Activated B cell treated with CpG ODN at 0.5 μM for 24 hours (primary cell): Measurements from ENCODE around the gene C2orf68. TPM values are rescaled to one million over a fixed set of nuclear protein-coding genes. Genes with fewer than 3 reads are reported as not detected.

Experiments used
- ATAC-seq: fragments of 200-7000 bp; cut with Tn5 transposase; one replicate; pipeline ENCODE4 v1.10.0; 2021; ENCODE audit warnings: low read depth, mild to moderate bottlenecking, moderate library complexity
- CTCF ChIA-PET: fragments of 350-600 bp; sonication (Branson Sonifier 250); formaldehyde crosslinking; loops from one replicate; lab custom pipeline; 2021; ENCODE audit warnings: antibody characterized with exemption; lab: Charles Lee
- POLR2A ChIA-PET: fragments of 350-600 bp; sonication (Branson Sonifier 250); formaldehyde crosslinking; loops from one replicate; lab custom pipeline; 2021; ENCODE audit warnings: antibody characterized with exemption; lab: Charles Lee
- DNase-seq: peaks from one replicate; pipeline ENCODE4 v3.0.0; 2022
- H3K27ac Mint-ChIP-seq: one replicate; pipeline ENCODE4 v1.8.0; 2020; ENCODE audit warnings: mixed read lengths
- H3K27me3 Mint-ChIP-seq: one replicate; pipeline ENCODE4 v1.8.0; 2021; ENCODE audit warnings: mixed read lengths
- H3K36me3 Mint-ChIP-seq: one replicate; pipeline ENCODE4 v1.8.0; 2021; ENCODE audit warnings: low read depth, mixed read lengths
- H3K4me1 Mint-ChIP-seq: one replicate; pipeline ENCODE4 v1.8.0; 2021; ENCODE audit warnings: mixed read lengths
- H3K4me3 Mint-ChIP-seq: one replicate; pipeline ENCODE4 v1.8.0; 2020; ENCODE audit warnings: mild to moderate bottlenecking, mixed read lengths
- H3K9me3 Mint-ChIP-seq: one replicate; pipeline ENCODE4 v1.8.0; 2020; ENCODE audit warnings: mixed read lengths
- intact Hi-C: fragments of 100-400 bp; cut with micrococcal nuclease; formaldehyde crosslinking; loops from one replicate; pipeline ENCODE4 v1.15.1; 2024
- total RNA-seq: library from RNA; stranded (reverse); gene quantifications from 2 replicates; pipeline ENCODE4 v1.2.3, GENCODE V29; 2022
- TF ChIP-seq, protein P1 (sequence below): fragments of 200-600 bp; IDR thresholded peaks from one replicate; pipeline ENCODE4 v1.8.0; 2022; ENCODE audit warnings: antibody characterized with exemption, mild to moderate bottlenecking

C2orf68 gene
- total RNA-seq, 1 donor from 2014 or later, result 61.5 TPM

DNA sequence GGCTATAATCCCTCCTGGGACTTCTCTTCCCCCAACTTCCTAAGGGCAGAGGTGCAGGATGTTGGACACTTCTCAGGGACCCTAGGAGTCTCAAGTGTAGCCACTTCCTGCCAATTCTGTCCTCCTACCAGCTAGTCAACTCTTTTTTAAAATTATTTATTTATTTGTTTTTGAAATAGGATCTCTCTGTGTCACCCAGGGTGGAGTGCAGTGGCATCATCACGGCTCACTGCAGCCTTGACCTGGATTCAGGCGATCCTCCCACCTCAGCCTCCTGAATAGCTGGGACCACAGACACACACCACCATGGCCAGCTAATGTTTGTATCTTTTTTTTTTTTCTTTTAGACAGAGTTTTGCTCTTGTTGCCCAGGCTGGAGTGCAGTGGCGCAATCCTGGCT, 44.6 kb upstream of the C2orf68 start:
- peaks cover 41% of the 10 kb centered on the region for H3K36me3 Mint-ChIP-seq
- TF ChIP-seq, protein P1, sequence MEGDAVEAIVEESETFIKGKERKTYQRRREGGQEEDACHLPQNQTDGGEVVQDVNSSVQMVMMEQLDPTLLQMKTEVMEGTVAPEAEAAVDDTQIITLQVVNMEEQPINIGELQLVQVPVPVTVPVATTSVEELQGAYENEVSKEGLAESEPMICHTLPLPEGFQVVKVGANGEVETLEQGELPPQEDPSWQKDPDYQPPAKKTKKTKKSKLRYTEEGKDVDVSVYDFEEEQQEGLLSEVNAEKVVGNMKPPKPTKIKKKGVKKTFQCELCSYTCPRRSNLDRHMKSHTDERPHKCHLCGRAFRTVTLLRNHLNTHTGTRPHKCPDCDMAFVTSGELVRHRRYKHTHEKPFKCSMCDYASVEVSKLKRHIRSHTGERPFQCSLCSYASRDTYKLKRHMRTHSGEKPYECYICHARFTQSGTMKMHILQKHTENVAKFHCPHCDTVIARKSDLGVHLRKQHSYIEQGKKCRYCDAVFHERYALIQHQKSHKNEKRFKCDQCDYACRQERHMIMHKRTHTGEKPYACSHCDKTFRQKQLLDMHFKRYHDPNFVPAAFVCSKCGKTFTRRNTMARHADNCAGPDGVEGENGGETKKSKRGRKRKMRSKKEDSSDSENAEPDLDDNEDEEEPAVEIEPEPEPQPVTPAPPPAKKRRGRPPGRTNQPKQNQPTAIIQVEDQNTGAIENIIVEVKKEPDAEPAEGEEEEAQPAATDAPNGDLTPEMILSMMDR, result no peak
- ATAC-seq, result no peak
- no peaks in the 10 kb centered on the region for H3K27me3 Mint-ChIP-seq
- no peaks in the 10 kb centered on the region for H3K9me3 Mint-ChIP-seq
- intact Hi-C loops, result no loop called here
- H3K27ac Mint-ChIP-seq, result no peak overlapping the region
- POLR2A ChIA-PET, result no interaction called here
- no peak overlapping the region for H3K4me3 Mint-ChIP-seq
- no peak for DNase-seq
- no peaks in the 10 kb centered on the region for H3K4me1 Mint-ChIP-seq
- CTCF ChIA-PET, result no interaction called here

DNA sequence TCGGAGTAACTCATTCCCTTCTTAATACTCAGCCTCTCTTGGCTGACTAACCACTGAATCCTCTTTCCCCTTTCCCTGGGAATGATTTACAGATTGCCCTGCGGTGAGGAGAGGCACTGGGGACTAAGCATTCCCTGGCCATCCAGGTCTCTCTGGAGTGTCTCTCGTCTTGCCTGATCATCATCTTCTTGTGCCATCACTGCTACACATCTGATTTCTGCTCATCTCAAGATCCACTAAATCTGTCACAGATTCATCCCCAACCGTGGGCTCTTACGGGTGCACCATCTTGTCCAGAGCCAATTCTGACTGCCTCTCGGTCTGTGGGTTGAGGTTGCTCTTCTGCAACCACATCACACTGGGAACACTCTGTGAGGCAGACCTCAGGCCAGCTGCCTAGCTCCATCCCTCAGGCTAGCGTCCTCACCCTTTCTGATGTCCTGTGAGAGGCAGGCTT, 44.1 kb upstream of the C2orf68 start:
- intact Hi-C loops, result no loop called here

DNA sequence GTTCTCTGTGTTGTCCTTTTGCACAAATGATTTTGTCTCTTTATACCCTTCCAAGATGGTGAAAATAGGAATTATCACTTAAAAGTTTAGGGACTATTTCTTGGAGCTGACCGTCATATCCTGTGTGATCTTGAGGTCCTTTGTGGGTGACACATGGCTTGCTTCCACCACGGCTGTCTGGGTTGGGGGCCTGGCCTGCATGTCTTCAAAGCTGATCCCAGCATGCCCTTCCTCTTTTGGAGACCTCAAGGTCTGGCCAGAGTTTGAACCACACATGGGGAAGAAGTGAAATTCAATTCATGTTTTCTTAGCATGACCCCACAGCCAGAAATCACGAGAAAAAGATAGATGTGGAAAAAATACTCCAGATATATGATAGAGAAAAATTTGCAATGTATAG, 42.1 kb upstream of the C2orf68 start:
- POLR2A ChIA-PET, result no interaction called here
- no peaks in the 10 kb centered on the region for H3K27me3 Mint-ChIP-seq
- TF ChIP-seq, protein P1, result no peak
- peaks cover 56% of the 10 kb centered on the region for H3K36me3 Mint-ChIP-seq
- intact Hi-C loops, result no loop called here
- no peak for ATAC-seq
- no peak overlapping the region for H3K4me3 Mint-ChIP-seq
- no peak for DNase-seq
- peaks cover 3% of the 10 kb centered on the region for H3K4me1 Mint-ChIP-seq
- no peak overlapping the region for H3K27ac Mint-ChIP-seq
- no peaks in the 10 kb centered on the region for H3K9me3 Mint-ChIP-seq
- CTCF ChIA-PET, result no interaction called here

More for the DNA sequence above, 44.1 kb upstream of the C2orf68 start:
- peaks cover 46% of the 10 kb centered on the region for H3K36me3 Mint-ChIP-seq
- ChIA-PET CTCF (no interaction called here), POLR2A (no interaction called here)
- H3K27ac Mint-ChIP-seq, result no peak overlapping the region
- DNase-seq (no peak), ATAC-seq (no peak)
- no peaks in the 10 kb centered on the region for H3K27me3 Mint-ChIP-seq
- no peak overlapping the region for H3K4me3 Mint-ChIP-seq
- TF ChIP-seq, protein P1, result no peak
- no peaks in the 10 kb centered on the region for H3K9me3 Mint-ChIP-seq
- no peaks in the 10 kb centered on the region for H3K4me1 Mint-ChIP-seq

DNA sequence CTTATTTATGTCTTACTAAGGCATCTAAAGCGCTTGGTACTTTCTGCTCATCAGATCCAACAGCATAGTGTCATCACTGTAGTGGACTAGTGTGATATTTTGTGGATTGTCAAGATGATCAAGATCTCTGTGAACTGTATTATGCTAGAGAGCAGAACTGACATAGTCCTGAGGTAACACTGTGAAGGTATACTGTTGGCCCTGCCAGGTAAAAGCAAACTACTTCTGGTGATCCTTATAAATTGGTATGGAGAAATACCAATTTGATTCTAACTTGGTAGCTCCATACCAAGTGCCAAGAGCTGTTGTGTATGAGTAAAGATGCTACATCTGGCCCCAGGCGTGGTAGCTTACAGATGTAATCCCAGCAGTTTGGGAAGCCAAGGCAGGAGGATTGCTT, 40.2 kb upstream of the C2orf68 start:
- Mint-ChIP-seq H3K4me1 (peaks cover 22% of the 10 kb centered on the region), H3K27ac (no peak overlapping the region), H3K36me3 (peaks cover 66% of the 10 kb centered on the region), H3K27me3 (no peaks in the 10 kb centered on the region), H3K9me3 (no peaks in the 10 kb centered on the region), H3K4me3 (no peak overlapping the region)
- TF ChIP-seq, protein P1, result no peak
- POLR2A ChIA-PET, result no interaction called here
- CTCF ChIA-PET, result interaction anchor here (0.7 to 0.9 kb wide), 2 partner anchors 14 to 175 kb away, joined by 4 to 5 read pairs; no protein-coding TSS in a partner anchor
- no peak for ATAC-seq
- intact Hi-C loops, result no loop called here
- DNase-seq, result no peak

DNA sequence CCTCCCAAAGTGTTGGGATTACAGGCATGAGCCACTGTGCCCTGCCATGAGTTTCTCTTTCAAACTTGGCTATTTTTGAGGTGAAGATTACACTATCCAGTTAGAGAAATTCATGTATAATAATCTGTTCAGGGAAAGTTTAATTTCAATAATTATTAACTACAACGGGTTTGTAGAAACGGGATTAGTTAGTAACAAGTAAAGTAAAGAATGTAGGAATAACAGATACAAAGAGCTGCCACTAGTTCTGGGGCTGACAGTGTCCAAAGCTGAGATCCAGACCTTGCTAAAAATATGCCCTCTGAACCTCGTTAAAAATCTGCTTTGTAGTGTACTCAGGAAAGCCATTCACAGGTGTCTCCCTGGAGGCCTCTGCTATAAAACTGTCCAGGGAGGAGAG, 39.2 kb upstream of the C2orf68 start:
- ChIA-PET POLR2A (interaction anchor here (0.6 kb wide), 1 partner anchor 20 kb away, joined by 10 read pairs; no protein-coding TSS in a partner anchor), CTCF (interaction anchor here (0.7 kb wide), 1 partner anchor 14 kb away, joined by 3 read pairs; no protein-coding TSS in a partner anchor)
- ATAC-seq (no peak), DNase-seq (no peak)
- no peak overlapping the region for H3K4me3 Mint-ChIP-seq
- H3K4me1 Mint-ChIP-seq, result peaks cover 24% of the 10 kb centered on the region
- H3K36me3 Mint-ChIP-seq, result peaks cover 71% of the 10 kb centered on the region
- intact Hi-C loops, result loop anchor here (1.0 kb wide), 1 partner anchor 19 kb away; no protein-coding TSS in a partner anchor
- no peaks in the 10 kb centered on the region for H3K27me3 Mint-ChIP-seq
- H3K27ac Mint-ChIP-seq, result no peak overlapping the region
- TF ChIP-seq, protein P1, result no peak
- H3K9me3 Mint-ChIP-seq, result no peaks in the 10 kb centered on the region
